PC-3 (cell line): ENCODE measurements around the gene TSFM. TPM values are rescaled to one million over a fixed set of nuclear protein-coding genes. Genes with fewer than 3 reads are reported as not detected.

Source experiments
- ATAC-seq: fragments of 200-7000 bp; cut with Tn5 transposase; 2 replicates; pipeline ENCODE4 v1.9.1; 2020; ENCODE audit warnings: mild to moderate bottlenecking, moderate library complexity
- BruUV-seq: library from RNA; stranded (reverse); fragments of 400-500 nt; replicated peaks from 2 replicates; lab custom pipeline; 2021; lab: Mats Ljungman, UMichigan
- CTCF ChIA-PET: fragments of 300-600 bp; sonication (Branson Sonifier 250); formaldehyde crosslinking; loops from one replicate; lab custom pipeline; 2022; ENCODE audit warnings: antibody characterized with exemption; lab: Charles Lee
- POLR2A ChIA-PET: fragments of 300-600 bp; sonication (Branson Sonifier 250); formaldehyde crosslinking; loops from one replicate; lab custom pipeline; 2022; ENCODE audit warnings: antibody characterized with exemption; ENCODE audit not compliant: unreplicated experiment; lab: Charles Lee
- DNase-seq: peaks from one replicate; pipeline ENCODE4 v3.0.0-alpha.2; 2015
- H2AFZ ChIP-seq: fragments of 300-600 bp; sonication (generic); 2 replicates; pipeline ENCODE4 v1.6.0; 2016; ENCODE audit warnings: antibody characterized with exemption, low read length
- H3F3A ChIP-seq: fragments of 300-600 bp; sonication (generic); one replicate; pipeline ENCODE4 v1.6.0; 2017; ENCODE audit warnings: antibody characterized with exemption, low read length, control low read depth, mild to moderate bottlenecking; ENCODE audit not compliant: unreplicated experiment
- H3K27ac ChIP-seq: fragments of 300-600 bp; sonication (generic); 2 replicates; pipeline ENCODE4 v1.5.1; 2016; ENCODE audit warnings: mild to moderate bottlenecking, low read length
- H3K27me3 ChIP-seq: fragments of 300-600 bp; sonication (generic); 2 replicates; pipeline ENCODE4 v1.6.1; 2016; ENCODE audit warnings: low read length, mixed read lengths
- H3K36me3 ChIP-seq: fragments of 300-600 bp; sonication (generic); 2 replicates; pipeline ENCODE4 v1.6.1; 2016; ENCODE audit warnings: low read depth, mixed run types, low read length, mixed read lengths
- H3K4me1 ChIP-seq: fragments of 300-600 bp; sonication (generic); 2 replicates; pipeline ENCODE4 v1.5.1; 2016; ENCODE audit warnings: low read length; ENCODE audit not compliant: insufficient read depth
- H3K4me2 ChIP-seq: fragments of 300-600 bp; sonication (generic); 2 replicates; pipeline ENCODE4 v1.6.0; 2016; ENCODE audit warnings: low read length
- H3K4me3 ChIP-seq: fragments of 300-600 bp; sonication (generic); 2 replicates; pipeline ENCODE4 v1.5.1; 2016; ENCODE audit warnings: mild to moderate bottlenecking, low read length, mixed read lengths
- H3K79me2 ChIP-seq: fragments of 300-600 bp; sonication (generic); 2 replicates; pipeline ENCODE4 v1.6.1; 2017; ENCODE audit warnings: low read length, mixed read lengths
- H3K9ac ChIP-seq: fragments of 300-600 bp; sonication (generic); 2 replicates; pipeline ENCODE4 v1.6.0; 2016; ENCODE audit warnings: mild to moderate bottlenecking, low read length
- H3K9me2 ChIP-seq: fragments of 300-600 bp; sonication (generic); replicated peaks from 2 replicates; pipeline ENCODE4 v1.6.1; 2016; ENCODE audit warnings: mixed run types, low read length, mixed read lengths
- H3K9me3 ChIP-seq: fragments of 300-600 bp; sonication (generic); 2 replicates; pipeline ENCODE4 v1.6.1; 2016; ENCODE audit warnings: low read length, mixed read lengths
- H4K20me1 ChIP-seq: fragments of 300-600 bp; sonication (generic); 2 replicates; pipeline ENCODE4 v1.6.1; 2016; ENCODE audit warnings: low read length, mixed read lengths
- EZH2 ChIP-seq: fragments of 300-600 bp; sonication (generic); IDR thresholded peaks from one replicate; pipeline ENCODE4 v1.6.1; 2017; ENCODE audit warnings: antibody characterized with exemption, mild to moderate bottlenecking, low read length; ENCODE audit not compliant: unreplicated experiment
- EZH2phosphoT487 ChIP-seq: fragments of 300-600 bp; sonication (generic); IDR thresholded peaks from 2 replicates; pipeline ENCODE4 v1.6.1; 2018; ENCODE audit warnings: mild to moderate bottlenecking, antibody characterized with exemption, low read length, borderline replicate concordance
- intact Hi-C: fragments of 100-400 bp; cut with micrococcal nuclease; formaldehyde crosslinking; loops from 2 replicates; pipeline ENCODE4 v1.9.0; 2023
- total RNA-seq: library from RNA; depleted of rRNA; stranded (reverse); fragments of >200 nt; gene quantifications from 2 replicates; pipeline ENCODE4 v1.2.3, GENCODE V29; 2014
- TF ChIP-seq, protein P1 (sequence below): fragments of 300-600 bp; sonication (generic); conservative IDR thresholded peaks from 2 replicates; pipeline ENCODE4 v1.5.1; 2017; ENCODE audit warnings: antibody characterized with exemption, low read depth, mild to moderate bottlenecking, low read length

TSFM gene
- total RNA-seq, 1 experiment from 2014 or later: 63.0 TPM

DNA sequence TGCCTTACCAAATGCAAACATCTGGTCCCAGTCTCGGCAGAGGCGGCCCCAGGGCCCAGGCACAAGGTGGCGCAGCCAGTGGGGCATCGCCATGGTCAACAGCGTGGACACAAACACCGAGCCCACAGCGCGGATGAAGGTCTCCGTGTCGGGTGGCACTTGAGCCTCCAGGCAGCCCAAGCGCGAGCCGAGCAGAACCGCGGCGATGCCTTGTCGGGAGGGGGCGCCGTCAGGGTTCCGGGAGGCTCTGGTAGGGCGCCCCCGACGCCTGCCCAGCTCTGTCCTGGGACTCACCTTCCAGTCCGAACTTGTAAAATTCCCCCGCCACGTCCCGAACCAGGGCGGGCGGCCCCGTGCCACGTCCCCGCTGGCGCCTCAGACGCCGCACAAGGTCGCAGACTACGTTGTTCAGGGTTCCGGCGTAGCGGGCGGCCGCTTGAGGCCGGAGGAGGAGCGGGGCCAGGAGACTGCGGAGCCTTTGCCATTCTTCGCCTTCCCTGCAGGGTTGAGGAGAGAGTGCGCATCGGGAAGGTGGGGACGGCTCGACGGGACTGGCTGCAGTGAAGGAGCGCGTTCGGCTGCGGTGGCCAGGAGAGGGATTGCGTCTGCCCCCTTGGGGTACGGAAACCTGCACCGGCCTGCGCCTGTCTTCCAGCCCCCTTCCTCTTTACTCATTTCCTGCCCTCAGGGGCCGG lies 17.4 kb upstream of the TSFM start:
- no TSS peak for BruUV-seq
- Histone ChIP-seq H3K79me2 (no peaks in the 10 kb centered on the region; the same call in 1 of the 2 replicates), H3K9ac (peak overlapping the region; percentile 53), H3K4me3 (peak overlapping the region; percentile 79), H4K20me1 (no peaks in the 10 kb centered on the region), H2AFZ (peak overlapping the region; percentile 95), H3K36me3 (peaks cover 12% of the 10 kb centered on the region), H3K9me2 (no peaks in the 10 kb centered on the region), H3F3A (no peaks in the 10 kb centered on the region), H3K9me3 (no peaks in the 10 kb centered on the region), H3K4me1 (peaks cover 37% of the 10 kb centered on the region), H3K4me2 (peak overlapping the region; percentile 96), H3K27me3 (no peaks in the 10 kb centered on the region), H3K27ac (0 out of 2 replicates have a peak overlapping the region, but pooled peaks have one; percentile 5)
- DNase-seq (peak; percentile 55), ATAC-seq (peak; percentile 53)
- ChIA-PET CTCF (no interaction called here), POLR2A (no interaction called here)
- TF ChIP-seq, protein P1, sequence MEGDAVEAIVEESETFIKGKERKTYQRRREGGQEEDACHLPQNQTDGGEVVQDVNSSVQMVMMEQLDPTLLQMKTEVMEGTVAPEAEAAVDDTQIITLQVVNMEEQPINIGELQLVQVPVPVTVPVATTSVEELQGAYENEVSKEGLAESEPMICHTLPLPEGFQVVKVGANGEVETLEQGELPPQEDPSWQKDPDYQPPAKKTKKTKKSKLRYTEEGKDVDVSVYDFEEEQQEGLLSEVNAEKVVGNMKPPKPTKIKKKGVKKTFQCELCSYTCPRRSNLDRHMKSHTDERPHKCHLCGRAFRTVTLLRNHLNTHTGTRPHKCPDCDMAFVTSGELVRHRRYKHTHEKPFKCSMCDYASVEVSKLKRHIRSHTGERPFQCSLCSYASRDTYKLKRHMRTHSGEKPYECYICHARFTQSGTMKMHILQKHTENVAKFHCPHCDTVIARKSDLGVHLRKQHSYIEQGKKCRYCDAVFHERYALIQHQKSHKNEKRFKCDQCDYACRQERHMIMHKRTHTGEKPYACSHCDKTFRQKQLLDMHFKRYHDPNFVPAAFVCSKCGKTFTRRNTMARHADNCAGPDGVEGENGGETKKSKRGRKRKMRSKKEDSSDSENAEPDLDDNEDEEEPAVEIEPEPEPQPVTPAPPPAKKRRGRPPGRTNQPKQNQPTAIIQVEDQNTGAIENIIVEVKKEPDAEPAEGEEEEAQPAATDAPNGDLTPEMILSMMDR: peak; percentile 70
- TF ChIP-seq EZH2 (no peak), EZH2phosphoT487 (no peak)
- intact Hi-C loops: no loop called here

- Histone ChIP-seq H3K27ac (no peak overlapping the region), H3K9me2 (no peaks in the 10 kb centered on the region), H3K4me3 (peak overlapping the region; percentile 79), H3K4me2 (peak overlapping the region; percentile 96), H4K20me1 (no peaks in the 10 kb centered on the region), H3K79me2 (peaks cover 7% of the 10 kb centered on the region), H3K27me3 (no peaks in the 10 kb centered on the region), H3F3A (no peaks in the 10 kb centered on the region), H2AFZ (peak overlapping the region; percentile 95), H3K4me1 (peaks cover 40% of the 10 kb centered on the region), H3K9ac (peak overlapping the region; percentile 53; the same call in 1 of the 2 replicates), H3K9me3 (no peaks in the 10 kb centered on the region), H3K36me3 (peaks cover 18% of the 10 kb centered on the region)
- no peak for TF ChIP-seq EZH2phosphoT487
- no peak for TF ChIP-seq EZH2
- TF ChIP-seq, protein P1: no peak
- ChIA-PET POLR2A (interaction anchor here (0.6 kb wide), 1 partner anchor 609 kb away, joined by 3 read pairs; no protein-coding TSS in a partner anchor), CTCF (no interaction called here)
- peak; percentile 28 for ATAC-seq
- no peak for DNase-seq
- no TSS peak for BruUV-seq
- intact Hi-C loops: no loop called here
Observed at GRCh38 chr12:57765698-57766463, 16.7 kb upstream of the TSFM start.
